ENCODE results near the gene MYDGF.

MYDGF gene

DNA sequence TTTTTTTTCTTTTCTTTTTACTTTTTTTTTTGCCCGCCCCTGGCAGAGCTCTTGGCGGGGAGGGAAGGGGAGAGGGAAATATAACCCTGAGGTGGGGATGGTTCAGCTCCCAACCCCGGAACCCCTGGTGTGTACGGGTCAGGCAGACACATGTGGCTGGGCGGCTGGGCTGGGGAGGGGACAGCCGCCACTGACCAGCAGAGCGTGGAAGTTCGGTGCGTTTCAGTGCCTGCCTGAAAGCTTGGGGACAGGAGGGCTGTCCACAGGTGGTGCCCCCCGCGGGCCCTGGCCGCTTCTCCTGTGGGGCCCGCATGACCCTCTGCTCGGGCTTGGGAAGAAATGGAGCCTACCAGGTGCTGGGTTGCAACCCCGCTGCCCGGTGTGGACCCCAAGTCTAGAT lies 5.2 kb upstream of the MYDGF start:
- Mint-ChIP-seq H3K9me3 (no peaks in the 10 kb centered on the region), H3K27ac (no peak overlapping the region), H3K4me1 (ENCODE audit: low read depth) (peaks cover 3% of the 10 kb centered on the region), H3K36me3 (ENCODE audit: low read depth) (peaks cover 15% of the 10 kb centered on the region), H3K27me3 (ENCODE audit: low read depth) (no peaks in the 10 kb centered on the region), H3K4me3 (no peak overlapping the region)
- no peak for DNase-seq (ENCODE audit: low spot score)

DNA sequence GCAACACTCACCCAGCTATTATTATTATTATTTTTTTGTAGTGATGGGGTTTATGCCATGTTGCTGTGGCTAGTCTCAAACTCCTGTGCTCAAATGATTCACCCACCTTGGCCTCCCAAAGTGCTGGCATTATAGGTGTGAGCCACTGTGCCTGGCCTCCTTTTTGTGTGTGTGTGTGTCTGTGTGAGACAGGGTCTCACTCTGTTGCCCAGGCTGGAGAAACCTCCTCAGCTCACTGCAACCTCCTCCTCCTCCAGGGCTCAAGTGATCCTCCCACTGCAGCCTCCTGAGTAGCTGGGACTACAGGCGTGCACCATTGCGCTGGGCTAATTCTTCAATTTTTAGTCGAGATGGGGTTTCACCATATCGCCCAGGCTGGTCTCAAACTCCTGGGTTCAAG lies 3.6 kb upstream of the MYDGF start:
- Mint-ChIP-seq H3K4me1 (ENCODE audit: low read depth) (peaks cover 6% of the 10 kb centered on the region), H3K36me3 (ENCODE audit: low read depth) (peaks cover 16% of the 10 kb centered on the region), H3K9me3 (no peaks in the 10 kb centered on the region), H3K27ac (no peak overlapping the region), H3K4me3 (no peak overlapping the region), H3K27me3 (ENCODE audit: low read depth) (no peaks in the 10 kb centered on the region)
- no peak for DNase-seq (ENCODE audit: low spot score)

DNA sequence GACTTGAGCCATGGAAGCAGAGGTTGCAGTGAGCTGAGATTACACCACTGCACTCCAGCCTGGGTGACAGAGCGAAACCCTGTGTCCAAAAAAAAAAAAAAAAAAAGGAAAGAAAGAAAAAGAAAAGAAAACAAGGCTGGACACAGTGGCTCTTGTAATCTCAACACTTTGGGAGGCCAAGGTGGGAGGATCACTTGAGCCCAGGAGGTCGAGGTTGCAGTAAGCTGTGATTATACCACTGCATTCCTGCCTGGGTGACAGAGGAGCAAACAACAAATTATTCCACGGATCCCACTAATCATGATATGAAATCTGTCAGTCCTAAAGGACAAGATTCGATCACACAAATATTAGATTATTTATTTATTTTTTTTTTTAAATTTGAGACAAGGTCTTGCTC lies 3.1 kb upstream of the MYDGF start:
- no peaks in the 10 kb centered on the region for H3K27me3 Mint-ChIP-seq (ENCODE audit: low read depth)
- peaks cover 7% of the 10 kb centered on the region for H3K4me1 Mint-ChIP-seq (ENCODE audit: low read depth)
- no peaks in the 10 kb centered on the region for H3K9me3 Mint-ChIP-seq
- no peak overlapping the region for H3K27ac Mint-ChIP-seq
- no peak overlapping the region for H3K4me3 Mint-ChIP-seq
- H3K36me3 Mint-ChIP-seq (ENCODE audit: low read depth), result peaks cover 17% of the 10 kb centered on the region
- no peak for DNase-seq (ENCODE audit: low spot score)

DNA sequence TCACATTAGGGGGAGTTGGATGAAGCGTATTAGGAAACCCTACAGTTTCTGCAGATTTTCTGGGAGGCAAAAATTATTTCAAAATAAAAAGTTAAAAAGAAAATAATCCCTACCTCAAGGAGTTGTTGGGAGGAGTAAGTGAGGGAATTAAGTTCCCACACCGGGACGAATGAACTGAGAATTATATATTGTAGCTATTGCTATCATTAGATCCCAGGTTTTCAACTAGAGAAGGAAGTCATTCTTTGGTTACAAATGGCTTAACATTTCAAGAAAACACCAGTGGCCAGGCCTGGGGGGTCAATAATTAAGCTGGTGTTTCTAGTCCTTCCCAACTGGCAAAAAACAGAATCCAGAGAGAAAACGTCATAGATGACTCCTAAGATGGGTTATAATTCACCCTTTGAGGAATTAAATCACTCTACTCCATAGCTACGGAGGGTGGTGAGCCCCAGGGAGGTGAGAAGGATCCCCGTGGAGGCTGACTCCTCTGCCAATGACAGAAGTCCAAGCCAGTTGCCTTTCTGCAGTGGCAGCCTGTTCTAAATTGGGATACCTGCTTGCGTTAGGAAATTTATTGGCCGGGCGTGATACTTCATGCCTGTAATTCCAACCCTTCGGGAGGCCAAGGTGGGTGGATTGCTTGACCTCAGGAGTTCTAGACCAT lies 1.2 kb upstream of the MYDGF start:
- peaks cover 19% of the 10 kb centered on the region for H3K36me3 Mint-ChIP-seq (ENCODE audit: low read depth)
- peak overlapping the region; percentile 37 for H3K4me3 Mint-ChIP-seq
- peak overlapping the region; percentile 47 for H3K27ac Mint-ChIP-seq
- no peaks in the 10 kb centered on the region for H3K27me3 Mint-ChIP-seq (ENCODE audit: low read depth)
- H3K4me1 Mint-ChIP-seq (ENCODE audit: low read depth), result peaks cover 7% of the 10 kb centered on the region
- no peak for DNase-seq (ENCODE audit: low spot score)
- H3K9me3 Mint-ChIP-seq, result no peaks in the 10 kb centered on the region

DNA sequence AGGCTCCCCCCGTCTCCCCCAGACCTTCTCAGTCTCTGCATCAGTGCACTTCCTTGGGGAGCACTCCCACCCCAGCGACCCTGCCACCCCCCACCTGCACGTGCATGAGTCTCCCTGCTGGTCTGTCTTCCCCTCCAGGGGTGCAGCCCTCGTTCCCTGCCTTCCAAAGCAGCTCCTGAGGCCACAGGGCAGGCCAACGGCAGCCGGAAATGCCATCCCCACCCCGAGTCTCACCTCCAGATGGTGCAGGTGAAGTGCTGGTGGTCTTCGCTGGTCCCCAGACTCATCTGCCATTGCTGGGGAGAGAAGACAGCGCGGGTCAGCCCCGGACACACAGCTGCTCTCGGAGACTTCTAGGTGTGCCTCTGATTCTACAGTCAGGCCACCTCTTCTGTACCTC lies 5.5 kb downstream of the MYDGF start:
- DNase-seq (ENCODE audit: low spot score), result no peak
- Mint-ChIP-seq H3K4me1 (ENCODE audit: low read depth) (peaks cover 8% of the 10 kb centered on the region), H3K9me3 (no peaks in the 10 kb centered on the region)

DNA sequence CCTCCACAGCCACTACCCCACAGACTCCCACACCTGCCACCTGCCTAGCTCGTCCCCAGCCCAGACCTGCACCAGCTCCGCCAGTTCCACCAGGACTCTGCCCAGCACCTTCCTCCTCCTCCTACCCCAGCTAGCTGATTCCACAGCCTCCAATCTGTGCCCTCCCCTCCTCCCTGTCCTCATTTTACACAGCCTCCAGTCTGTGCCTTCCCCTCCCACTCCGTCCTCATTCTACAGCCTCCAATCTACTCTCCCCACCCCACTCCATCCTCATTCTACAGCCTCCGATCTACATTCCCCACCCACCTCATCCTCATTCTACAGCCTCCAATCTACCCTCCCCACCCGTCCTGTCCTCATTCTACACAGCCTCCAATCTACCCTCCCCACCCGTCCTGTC lies 7.3 kb downstream of the MYDGF start:
- Mint-ChIP-seq H3K36me3 (ENCODE audit: low read depth) (peaks cover 31% of the 10 kb centered on the region), H3K9me3 (no peaks in the 10 kb centered on the region), H3K4me1 (ENCODE audit: low read depth) (peaks cover 3% of the 10 kb centered on the region), H3K27ac (no peak overlapping the region), H3K4me3 (no peak overlapping the region), H3K27me3 (ENCODE audit: low read depth) (no peaks in the 10 kb centered on the region)
- DNase-seq (ENCODE audit: low spot score), result no peak

More for the DNA sequence above, 5.5 kb downstream of the MYDGF start:
- Mint-ChIP-seq H3K36me3 (ENCODE audit: low read depth) (peaks cover 38% of the 10 kb centered on the region), H3K4me3 (no peak overlapping the region), H3K27me3 (ENCODE audit: low read depth) (no peaks in the 10 kb centered on the region), H3K27ac (no peak overlapping the region)

DNA sequence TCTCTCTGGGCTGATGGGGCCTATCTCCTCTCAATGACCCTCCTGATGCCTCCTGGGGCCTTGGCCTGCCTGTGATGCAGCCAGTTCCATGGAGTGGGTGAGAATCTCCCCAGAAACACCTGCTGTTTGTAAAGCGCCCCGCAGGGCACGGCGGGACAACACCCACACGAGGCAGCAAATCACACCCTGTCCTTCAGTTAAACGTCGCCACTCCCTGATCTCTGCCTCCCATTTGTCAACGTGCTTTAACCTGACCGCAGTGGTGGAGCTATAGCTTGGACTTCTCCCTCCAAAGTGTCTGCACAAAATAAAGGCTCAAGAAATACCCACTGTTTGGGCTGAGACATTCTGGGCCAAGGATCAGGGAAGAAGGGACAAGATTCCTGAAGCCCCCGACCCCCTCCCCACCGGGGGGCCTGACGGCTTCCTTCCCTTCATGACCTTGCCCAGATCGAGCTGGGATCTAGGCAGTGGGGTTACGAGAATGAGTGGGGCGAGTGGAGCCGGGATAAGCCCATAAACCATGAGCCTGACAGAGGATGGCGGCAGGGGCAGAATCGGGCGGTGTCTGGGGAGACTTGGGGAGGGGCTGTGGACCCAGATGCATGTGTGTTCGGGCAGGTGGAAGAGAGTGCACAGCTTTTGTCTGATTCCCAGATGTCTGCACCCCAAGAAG lies 8.0 kb downstream of the MYDGF start:
- Mint-ChIP-seq H3K4me1 (ENCODE audit: low read depth) (peaks cover 3% of the 10 kb centered on the region), H3K9me3 (no peaks in the 10 kb centered on the region), H3K36me3 (ENCODE audit: low read depth) (peaks cover 28% of the 10 kb centered on the region), H3K27ac (no peak overlapping the region), H3K4me3 (no peak overlapping the region), H3K27me3 (ENCODE audit: low read depth) (no peaks in the 10 kb centered on the region)
- no peak for DNase-seq (ENCODE audit: low spot score)

DNA sequence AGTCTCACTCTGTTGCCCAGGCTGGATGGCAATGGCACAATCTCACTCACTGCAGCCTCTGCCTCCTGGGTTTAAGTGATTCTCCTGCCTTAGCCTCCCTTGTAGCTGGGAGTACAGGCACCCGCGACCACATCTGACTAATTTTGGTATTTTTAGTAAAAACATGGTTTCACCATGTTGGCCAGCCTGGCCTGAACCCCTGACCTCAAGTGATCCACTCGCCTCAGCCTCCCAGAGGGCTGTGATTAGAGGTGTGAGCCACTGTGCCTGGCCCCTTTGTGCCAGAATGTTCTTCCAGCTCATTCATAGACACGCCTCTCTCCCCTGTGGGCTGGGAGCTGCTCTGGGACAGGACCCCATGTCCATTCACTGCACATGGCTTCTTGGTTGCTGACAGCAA lies 9.1 kb downstream of the MYDGF start:
- H3K4me3 Mint-ChIP-seq, result no peak overlapping the region
- no peaks in the 10 kb centered on the region for H3K9me3 Mint-ChIP-seq
- no peak overlapping the region for H3K27ac Mint-ChIP-seq
- no peaks in the 10 kb centered on the region for H3K27me3 Mint-ChIP-seq (ENCODE audit: low read depth)
- H3K36me3 Mint-ChIP-seq (ENCODE audit: low read depth), result peaks cover 25% of the 10 kb centered on the region
- no peak for DNase-seq (ENCODE audit: low spot score)
- peaks cover 3% of the 10 kb centered on the region for H3K4me1 Mint-ChIP-seq (ENCODE audit: low read depth)

DNA sequence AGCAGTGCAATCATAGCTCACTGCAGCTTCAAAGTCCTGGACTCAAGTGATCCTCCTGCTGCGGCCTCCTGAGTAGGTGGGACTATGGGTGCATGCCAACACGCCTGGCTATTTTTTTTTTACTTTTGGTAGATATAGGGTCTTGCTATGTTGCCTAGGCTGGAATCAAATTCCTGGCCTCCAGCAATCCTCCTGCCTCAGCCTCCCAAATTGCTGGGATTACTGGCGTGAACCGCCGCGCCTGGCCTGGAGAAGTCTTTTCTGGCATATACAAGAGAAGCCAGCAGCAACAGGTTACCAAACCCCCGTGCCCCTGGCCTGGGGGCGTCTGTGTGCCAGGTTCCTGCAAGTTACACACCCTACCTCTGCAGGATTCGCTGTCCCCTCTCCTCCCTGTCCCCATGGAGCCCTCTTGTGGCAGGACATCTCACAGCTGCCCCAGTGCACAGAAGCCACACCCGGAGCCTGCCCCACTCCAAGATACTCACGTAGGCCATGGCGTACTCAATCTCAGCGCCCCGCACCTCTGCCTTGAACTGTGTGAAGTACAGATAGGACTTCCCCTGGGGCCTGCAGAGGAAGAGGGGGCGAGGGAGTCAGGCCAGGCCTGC lies 9.9 kb downstream of the MYDGF start:
- no peak overlapping the region for H3K4me3 Mint-ChIP-seq
- H3K36me3 Mint-ChIP-seq (ENCODE audit: low read depth), result peaks cover 25% of the 10 kb centered on the region
- peaks cover 3% of the 10 kb centered on the region for H3K4me1 Mint-ChIP-seq (ENCODE audit: low read depth)
- H3K9me3 Mint-ChIP-seq, result no peaks in the 10 kb centered on the region
- no peak for DNase-seq (ENCODE audit: low spot score)
- no peaks in the 10 kb centered on the region for H3K27me3 Mint-ChIP-seq (ENCODE audit: low read depth)
- no peak overlapping the region for H3K27ac Mint-ChIP-seq

DNA sequence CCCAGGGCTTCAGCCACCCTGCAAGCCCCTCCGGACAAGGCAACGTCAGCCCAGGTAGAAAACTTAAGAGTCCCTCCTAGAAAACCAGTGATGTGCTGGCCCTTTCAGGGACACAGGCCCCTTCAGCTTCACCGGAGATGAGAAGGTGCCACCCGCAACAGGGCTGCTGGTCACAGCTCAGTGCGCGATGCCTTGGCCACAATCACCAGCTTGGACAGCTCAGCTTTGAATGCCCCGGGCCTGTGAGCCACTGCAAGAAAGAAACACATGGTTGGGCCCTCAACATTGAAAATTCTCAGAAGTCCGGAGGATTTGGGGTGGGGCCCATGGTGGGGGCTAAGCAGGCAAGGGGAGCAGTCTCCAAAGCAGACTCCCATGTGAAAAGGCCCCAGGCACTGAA lies 12.3 kb downstream of the MYDGF start:
- peaks cover 3% of the 10 kb centered on the region for H3K4me1 Mint-ChIP-seq (ENCODE audit: low read depth)
- H3K36me3 Mint-ChIP-seq (ENCODE audit: low read depth), result peaks cover 30% of the 10 kb centered on the region
- no peaks in the 10 kb centered on the region for H3K9me3 Mint-ChIP-seq
- DNase-seq (ENCODE audit: low spot score), result no peak
- no peaks in the 10 kb centered on the region for H3K27me3 Mint-ChIP-seq (ENCODE audit: low read depth)
- H3K4me3 Mint-ChIP-seq, result no peak overlapping the region
- H3K27ac Mint-ChIP-seq, result no peak overlapping the region

DNA sequence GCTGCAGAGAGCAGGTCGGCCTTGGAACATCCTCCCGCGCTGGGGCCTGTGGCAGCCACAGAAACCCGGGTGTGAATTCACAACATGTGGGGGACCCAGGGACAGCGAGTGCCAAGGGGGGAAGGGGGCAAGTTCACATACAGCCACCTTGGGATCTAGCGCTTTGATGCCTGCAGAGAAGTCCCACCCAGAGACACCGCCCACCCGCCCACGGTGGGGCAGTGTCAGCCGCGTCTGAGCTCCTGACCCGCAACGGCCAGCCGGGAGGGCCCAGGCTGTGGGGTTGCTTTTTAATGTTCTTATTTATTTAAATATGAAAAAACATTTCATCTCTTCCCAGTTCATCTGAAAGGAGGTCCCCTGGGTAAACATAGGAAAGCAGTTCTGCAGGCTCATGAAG lies 12.9 kb downstream of the MYDGF start:
- no peak for DNase-seq (ENCODE audit: low spot score)
- Mint-ChIP-seq H3K4me3 (no peak overlapping the region), H3K9me3 (no peaks in the 10 kb centered on the region), H3K4me1 (ENCODE audit: low read depth) (peaks cover 3% of the 10 kb centered on the region), H3K36me3 (ENCODE audit: low read depth) (peaks cover 32% of the 10 kb centered on the region), H3K27ac (no peak overlapping the region), H3K27me3 (ENCODE audit: low read depth) (no peaks in the 10 kb centered on the region)

DNA sequence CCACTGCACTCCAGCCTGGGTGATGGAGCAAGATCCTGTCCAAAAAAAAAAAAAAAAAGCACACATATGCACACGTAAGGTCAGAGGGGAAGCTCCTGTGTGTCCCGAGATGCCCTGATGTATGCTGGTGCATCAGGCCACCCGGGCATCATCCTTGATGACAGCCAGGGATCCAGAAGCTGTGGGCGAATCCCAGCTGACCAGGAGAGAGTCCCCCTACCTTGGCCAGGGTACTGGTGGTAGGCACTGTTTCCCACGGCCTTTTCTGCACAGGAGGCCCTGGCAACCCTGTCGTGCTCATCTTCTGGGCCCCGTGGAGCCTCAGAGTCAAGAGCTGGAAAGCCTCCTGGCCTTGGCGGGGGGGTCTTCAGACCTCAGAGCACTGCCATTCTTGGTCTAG lies 14.0 kb downstream of the MYDGF start:
- no peaks in the 10 kb centered on the region for H3K27me3 Mint-ChIP-seq (ENCODE audit: low read depth)
- H3K4me1 Mint-ChIP-seq (ENCODE audit: low read depth), result peaks cover under 1% of the 10 kb centered on the region
- H3K36me3 Mint-ChIP-seq (ENCODE audit: low read depth), result peaks cover 30% of the 10 kb centered on the region

DNA sequence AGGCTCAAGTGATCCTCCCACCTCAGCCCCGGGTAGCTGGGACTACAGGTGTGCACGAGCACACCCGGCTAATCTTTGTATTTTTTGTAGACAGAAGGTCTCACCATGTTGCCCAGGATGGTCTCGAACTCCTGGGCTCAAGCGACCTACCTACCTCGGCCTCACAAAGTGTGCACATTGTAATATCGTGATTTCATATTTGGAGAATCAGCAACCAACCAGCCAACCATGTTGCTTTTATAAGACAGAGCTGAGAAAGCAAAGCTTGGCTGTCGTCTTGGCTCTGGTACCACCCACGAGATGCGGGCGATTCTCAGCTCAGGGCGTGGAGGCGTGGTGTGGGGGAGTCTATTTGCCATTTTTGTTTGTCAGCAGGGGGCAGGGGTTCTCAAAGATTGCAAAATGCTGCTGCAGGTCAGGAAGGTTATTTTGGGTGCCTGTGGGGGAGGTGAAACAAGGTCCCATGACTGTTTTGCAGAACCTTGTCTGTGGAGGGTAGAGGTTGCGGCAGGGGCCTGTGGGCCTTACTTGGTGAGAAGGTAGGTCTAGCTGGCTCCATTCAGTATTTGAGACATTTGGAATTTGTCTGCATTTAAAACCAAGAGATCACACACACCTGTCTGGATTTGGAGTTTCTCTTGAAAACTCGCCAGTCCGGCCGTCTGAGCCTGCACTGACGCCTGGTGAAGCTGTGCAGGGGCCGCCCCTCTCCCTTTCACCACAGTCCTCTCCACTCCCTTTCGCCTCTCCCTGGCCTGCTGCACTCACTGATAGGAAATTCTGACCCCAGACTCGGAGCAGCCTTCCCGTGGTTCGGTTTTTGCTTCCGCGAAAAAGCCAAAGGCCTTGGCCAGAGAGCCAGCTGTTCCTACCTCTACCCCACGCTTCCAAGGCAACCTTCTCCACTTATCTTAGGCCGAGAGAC lies 15.4 kb downstream of the MYDGF start:
- no peak for DNase-seq (ENCODE audit: low spot score)
- no peaks in the 10 kb centered on the region for H3K27me3 Mint-ChIP-seq (ENCODE audit: low read depth)
- peaks cover 22% of the 10 kb centered on the region for H3K36me3 Mint-ChIP-seq (ENCODE audit: low read depth)
- H3K9me3 Mint-ChIP-seq, result no peaks in the 10 kb centered on the region
- H3K4me1 Mint-ChIP-seq (ENCODE audit: low read depth), result no peaks in the 10 kb centered on the region
- H3K4me3 Mint-ChIP-seq, result no peak overlapping the region
- H3K27ac Mint-ChIP-seq, result peak overlapping the region; percentile 3

More for the DNA sequence above, 14.0 kb downstream of the MYDGF start:
- Mint-ChIP-seq H3K27ac (no peak overlapping the region), H3K4me3 (no peak overlapping the region), H3K9me3 (no peaks in the 10 kb centered on the region)
- no peak for DNase-seq (ENCODE audit: low spot score)
